Measurements from ENCODE around the gene ARFGAP3.

- TF ChIP-seq CTCF (IDR thresholded peaks at IDR 0.05 in 8 of 11, conservative IDR thresholded peaks at IDR 0.05 in 3 of 11) = no peak
- no peak for TF ChIP-seq POLR2A (IDR thresholded peaks at IDR 0.05)
Measured at GRCh38 chr22:42887523-42888507, 30.7 kb upstream of the ARFGAP3 start.
